ENCODE data around the gene FABP2. TPM values are rescaled to one million over a fixed set of nuclear protein-coding genes. Genes with fewer than 3 reads are reported as not detected.
"Not testable (repeated sequence)": the region's sequence is repeated elsewhere in the genome, so short reads cannot be mapped to it uniquely, and the experiment has no call there.

The FABP2 gene
- total RNA-seq (not detected), total RNA-seq (0 to 0.41 (median 0) reads per million in 29 experiments)
- not detected for total RNA-seq (2013)

DNA sequence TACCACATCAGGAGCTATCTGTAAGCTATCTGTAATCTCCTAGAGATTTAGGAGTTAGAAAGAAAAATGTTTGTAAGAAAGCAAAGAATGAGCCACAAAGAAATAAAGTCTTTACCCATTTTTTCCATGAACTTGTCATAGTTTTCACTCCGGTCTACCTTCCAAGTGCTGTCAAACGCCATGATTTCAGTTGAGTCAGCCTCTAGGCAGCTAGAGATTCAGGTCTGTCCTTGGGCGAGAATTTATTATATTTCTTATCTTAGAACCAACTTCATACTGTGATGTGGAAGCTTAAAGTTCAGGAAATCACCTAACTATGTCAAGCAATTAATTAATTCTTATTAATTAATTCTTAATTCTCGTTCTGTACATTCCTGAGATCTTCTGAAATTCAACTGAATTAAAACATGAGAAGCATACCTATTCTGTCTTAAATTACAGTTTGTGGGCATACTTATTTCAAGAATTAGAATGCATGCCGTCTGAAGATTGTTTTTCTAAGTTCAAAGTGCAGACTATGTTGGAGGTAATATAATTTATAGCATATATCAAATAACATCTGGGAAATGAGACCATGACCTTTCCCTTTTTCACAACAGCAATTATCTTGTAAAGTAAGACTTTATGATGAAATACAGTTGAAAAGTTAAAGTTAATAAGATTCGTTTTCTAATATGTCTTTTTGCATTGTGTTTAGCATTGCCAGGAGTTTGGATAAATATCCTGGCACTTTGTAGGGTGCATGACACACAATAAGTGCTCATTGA is at the start of gene FABP2:
Gene FABP2, minus strand, starts transcription at position 218 of the 767 bp plus-strand sequence. Its CDS starts 36 bp downstream, at position 182.
- Histone ChIP-seq H3K27me3 (replicated peaks in 1 of 2; ENCODE audit: control insufficient read depth in 2 of 2, extremely low read depth in 1 of 2, insufficient read depth in 2 of 2, low read length in 1 of 2) (no peaks in the 10 kb centered on the region), H3K36me3 (ENCODE audit: control insufficient read depth in 2 of 2, extremely low read depth in 1 of 2, insufficient read depth in 1 of 2, low read length in 1 of 2) (no peaks in the 10 kb centered on the region), H3K27ac (ENCODE audit: low read length) (no peak within 1 kb of the TSS), H3K9me3 (no peaks in the 10 kb centered on the region), H3K4me1 (ENCODE audit: control insufficient read depth in 1 of 2, extremely low read depth in 1 of 2, insufficient read depth in 2 of 2, low read length in 2 of 2) (no peaks in the 10 kb centered on the region), H3K4me3 (ENCODE audit: control insufficient read depth in 1 of 2, extremely low read depth in 1 of 2, low read length in 1 of 2) (no peak within 1 kb of the TSS)
- DNase-seq (no peak), ATAC-seq (replicated peaks in 1 of 4) (no peak)
- Mint-ChIP-seq H3K27me3 (peaks cover 0 to 5% of the 10 kb centered on the region in 2 donors), H3K36me3 (no peaks in the 10 kb centered on the region), H3K4me3 (no peak within 1 kb of the TSS), H3K9me3 (no peaks in the 10 kb centered on the region), H3K27ac (no peak within 1 kb of the TSS), H3K4me1 (no peaks in the 10 kb centered on the region)
- CTCF ChIA-PET = no interaction called here
- WGBS (ENCODE audit: insufficient coverage) = no CpG with 5 or more reads among the region's 6 CpGs
- POLR2A ChIA-PET = interaction anchor here in 1 of 2 donors (0.6 kb wide), 1 partner anchor 389 kb away, joined by 3 read pairs; no protein-coding TSS in a partner anchor

DNA sequence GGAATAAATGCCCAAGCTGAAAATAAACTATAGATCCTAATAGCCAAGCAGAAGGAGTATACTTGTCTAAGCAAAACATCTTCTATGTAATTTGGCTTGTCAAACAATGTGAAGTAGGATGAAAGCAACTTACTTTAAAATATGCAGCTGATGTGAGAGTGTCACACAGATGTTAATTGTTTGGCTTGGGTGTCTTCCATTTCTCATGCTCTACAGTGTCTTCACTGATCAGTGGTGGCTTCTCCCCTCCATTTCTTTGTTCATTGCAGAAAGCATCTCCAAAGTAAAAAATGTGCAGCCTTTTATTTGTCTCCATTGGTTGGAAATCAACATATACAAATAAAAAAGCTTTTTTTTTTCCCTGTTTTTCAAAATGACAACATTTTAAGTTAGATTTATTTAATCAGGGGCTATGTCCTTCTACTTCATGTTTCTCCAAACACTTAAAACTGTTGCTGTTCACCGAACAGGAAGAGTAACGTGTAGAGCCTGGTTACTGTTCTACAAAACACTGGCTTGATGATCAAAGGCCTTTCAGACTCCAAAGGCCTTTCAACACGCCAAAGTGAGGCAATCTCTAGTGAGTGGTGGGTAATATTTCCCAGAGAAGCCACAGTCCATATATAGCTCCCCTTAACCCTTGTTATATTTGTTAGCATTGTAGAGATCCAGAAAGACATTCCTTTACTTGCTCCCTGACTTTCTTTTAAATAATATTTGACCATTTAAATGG is 49.2 kb upstream of the FABP2 start:
- peak overlapping the region; percentile 76 to 87 for H3K27ac Mint-ChIP-seq
- peak; percentile 38 to 68 (median 60) for ATAC-seq (replicated peaks in 1 of 4)
- H3K27me3 ChIP-seq (replicated peaks in 1 of 2; ENCODE audit: control insufficient read depth in 2 of 2, extremely low read depth in 1 of 2, insufficient read depth in 2 of 2, low read length in 1 of 2); POLR2A ChIA-PET; H3K4me3 ChIP-seq (ENCODE audit: control insufficient read depth in 1 of 2, extremely low read depth in 1 of 2, low read length in 1 of 2); H3K9me3 Mint-ChIP-seq; H3K9me3 ChIP-seq; H3K36me3 Mint-ChIP-seq; H3K36me3 ChIP-seq (ENCODE audit: control insufficient read depth in 2 of 2, extremely low read depth in 1 of 2, insufficient read depth in 1 of 2, low read length in 1 of 2); H3K27me3 Mint-ChIP-seq: not testable (repeated sequence)
- peak in 1 of 35 experiments; percentile 13 for DNase-seq
- H3K4me3 Mint-ChIP-seq = peak overlapping the region; percentile 53 to 69 (median 61)
- peaks cover 9 to 30% of the 10 kb centered on the region in 2 experiments for H3K4me1 ChIP-seq (ENCODE audit: control insufficient read depth in 1 of 2, extremely low read depth in 1 of 2, insufficient read depth in 2 of 2, low read length in 2 of 2)
- H3K27ac ChIP-seq (ENCODE audit: low read length) = peak overlapping the region; percentile 34
- CTCF ChIA-PET = interaction anchor here in 1 of 2 donors (0.7 to 1.2 kb wide), 2 partner anchors 58 to 71 kb away, joined by 3 read pairs; no protein-coding TSS in a partner anchor
- no CpG with 5 or more reads among the region's 3 CpGs for WGBS (ENCODE audit: insufficient coverage)
- peaks cover 46 to 64% (median 47%) of the 10 kb centered on the region in 3 donors for H3K4me1 Mint-ChIP-seq

DNA sequence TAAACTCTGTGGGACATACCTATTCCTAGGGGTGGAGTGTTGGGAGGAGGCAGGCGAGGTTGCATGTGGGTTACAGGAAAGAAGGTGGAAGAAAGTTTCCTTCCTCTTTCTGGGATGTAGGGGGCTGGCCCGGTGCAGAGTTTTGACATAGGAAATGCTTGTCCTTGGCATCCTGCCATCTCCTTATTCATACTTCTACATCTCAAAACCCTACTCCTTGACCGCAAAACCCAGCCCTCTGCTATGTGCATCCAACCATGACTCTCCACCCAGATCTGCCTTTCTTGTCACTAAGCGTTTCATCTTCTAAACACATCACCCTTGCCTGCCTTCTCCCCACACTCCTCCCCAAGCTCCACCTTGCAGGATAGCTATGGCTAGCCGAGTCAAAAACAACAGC is 48.5 kb upstream of the FABP2 start:
- DNase-seq (peak; percentile 14 to 86 (median 65)), ATAC-seq (replicated peaks in 1 of 4) (peak; percentile 91 to 92 (median 92))
- Histone ChIP-seq H3K4me1 (ENCODE audit: control insufficient read depth in 1 of 2, extremely low read depth in 1 of 2, insufficient read depth in 2 of 2, low read length in 2 of 2) (peaks cover 9 to 27% of the 10 kb centered on the region in 2 experiments), H3K4me3 (ENCODE audit: control insufficient read depth in 1 of 2, extremely low read depth in 1 of 2, low read length in 1 of 2) (peak overlapping the region in 1 of 2 donors; percentile 15)
- H3K36me3 ChIP-seq (ENCODE audit: control insufficient read depth in 2 of 2, extremely low read depth in 1 of 2, insufficient read depth in 1 of 2, low read length in 1 of 2); H3K9me3 Mint-ChIP-seq; POLR2A ChIA-PET; H3K27me3 Mint-ChIP-seq; H3K36me3 Mint-ChIP-seq; H3K27me3 ChIP-seq (replicated peaks in 1 of 2; ENCODE audit: control insufficient read depth in 2 of 2, extremely low read depth in 1 of 2, insufficient read depth in 2 of 2, low read length in 1 of 2); H3K9me3 ChIP-seq; H3K27ac ChIP-seq (ENCODE audit: low read length); CTCF ChIA-PET: not testable (repeated sequence)
- WGBS (ENCODE audit: insufficient coverage) = no CpG with 5 or more reads among the region's 5 CpGs
- peak overlapping the region; percentile 29 to 69 (median 61) for H3K4me3 Mint-ChIP-seq
- peak overlapping the region; percentile 76 to 87 for H3K27ac Mint-ChIP-seq
- peaks cover 42 to 61% (median 43%) of the 10 kb centered on the region in 3 donors for H3K4me1 Mint-ChIP-seq

DNA sequence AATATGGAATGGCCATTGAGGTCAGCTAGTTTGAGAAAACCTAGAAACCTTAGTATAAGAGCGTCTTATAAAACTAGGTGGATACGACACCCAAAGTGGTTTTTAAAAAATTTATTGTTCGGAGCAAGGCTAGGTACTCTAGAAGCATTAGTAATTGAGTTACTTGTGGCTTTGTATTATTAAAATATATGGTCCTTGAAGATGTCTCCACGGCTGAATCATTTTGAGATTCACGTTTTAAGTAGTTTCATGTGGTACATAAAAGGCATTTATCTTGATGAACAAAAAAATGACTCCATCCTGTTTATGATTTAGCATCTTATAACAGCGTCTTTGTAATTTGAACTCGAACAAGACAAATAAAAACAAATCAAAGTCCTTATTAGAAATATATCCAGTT is 44.9 kb upstream of the FABP2 start:
- H3K27ac ChIP-seq (ENCODE audit: low read length); H3K4me3 ChIP-seq (ENCODE audit: control insufficient read depth in 1 of 2, extremely low read depth in 1 of 2, low read length in 1 of 2); CTCF ChIA-PET; H3K36me3 ChIP-seq (ENCODE audit: control insufficient read depth in 2 of 2, extremely low read depth in 1 of 2, insufficient read depth in 1 of 2, low read length in 1 of 2); ATAC-seq (replicated peaks in 1 of 4); H3K9me3 Mint-ChIP-seq; H3K36me3 Mint-ChIP-seq; H3K9me3 ChIP-seq; H3K27me3 ChIP-seq (replicated peaks in 1 of 2; ENCODE audit: control insufficient read depth in 2 of 2, extremely low read depth in 1 of 2, insufficient read depth in 2 of 2, low read length in 1 of 2); H3K4me3 Mint-ChIP-seq; H3K27me3 Mint-ChIP-seq; POLR2A ChIA-PET; H3K27ac Mint-ChIP-seq; H3K4me1 ChIP-seq (ENCODE audit: control insufficient read depth in 1 of 2, extremely low read depth in 1 of 2, insufficient read depth in 2 of 2, low read length in 2 of 2): not testable (repeated sequence)
- WGBS (ENCODE audit: insufficient coverage) = no CpG with 5 or more reads among the region's 7 CpGs
- H3K4me1 Mint-ChIP-seq = peaks cover 18 to 41% (median 25%) of the 10 kb centered on the region in 3 donors
- peak in 1 of 35 experiments; percentile 21 for DNase-seq

DNA sequence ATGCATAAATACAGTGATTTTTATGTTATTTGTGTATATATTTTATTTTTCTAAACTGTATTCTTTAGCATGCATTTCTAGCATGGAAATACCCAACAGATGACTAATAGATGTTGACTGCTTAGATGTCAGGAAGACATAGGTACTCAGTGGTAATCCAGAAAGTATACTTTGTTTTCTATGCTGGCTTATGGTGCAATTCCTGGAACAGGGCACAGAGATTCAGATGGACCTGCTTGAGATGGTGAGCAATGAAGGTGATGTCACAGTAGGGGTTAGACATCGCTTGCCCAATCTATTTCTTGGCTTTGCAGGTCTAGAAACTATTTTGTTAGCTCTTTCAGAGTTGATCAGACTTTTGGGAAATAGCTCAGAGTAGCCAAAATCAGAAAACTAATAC is 42.3 kb upstream of the FABP2 start:
- H3K4me3 Mint-ChIP-seq; H3K4me3 ChIP-seq (ENCODE audit: control insufficient read depth in 1 of 2, extremely low read depth in 1 of 2, low read length in 1 of 2); ATAC-seq (replicated peaks in 1 of 4); H3K36me3 Mint-ChIP-seq; H3K27ac ChIP-seq (ENCODE audit: low read length); H3K27me3 Mint-ChIP-seq; H3K9me3 ChIP-seq; H3K9me3 Mint-ChIP-seq; H3K4me1 ChIP-seq (ENCODE audit: control insufficient read depth in 1 of 2, extremely low read depth in 1 of 2, insufficient read depth in 2 of 2, low read length in 2 of 2); H3K36me3 ChIP-seq (ENCODE audit: control insufficient read depth in 2 of 2, extremely low read depth in 1 of 2, insufficient read depth in 1 of 2, low read length in 1 of 2); DNase-seq; CTCF ChIA-PET; POLR2A ChIA-PET; H3K27ac Mint-ChIP-seq; H3K27me3 ChIP-seq (replicated peaks in 1 of 2; ENCODE audit: control insufficient read depth in 2 of 2, extremely low read depth in 1 of 2, insufficient read depth in 2 of 2, low read length in 1 of 2): not testable (repeated sequence)
- no CpG with 5 or more reads among the region's 1 CpG for WGBS (ENCODE audit: insufficient coverage)
- H3K4me1 Mint-ChIP-seq = peaks cover 0 to 19% (median 9%) of the 10 kb centered on the region in 3 donors

DNA sequence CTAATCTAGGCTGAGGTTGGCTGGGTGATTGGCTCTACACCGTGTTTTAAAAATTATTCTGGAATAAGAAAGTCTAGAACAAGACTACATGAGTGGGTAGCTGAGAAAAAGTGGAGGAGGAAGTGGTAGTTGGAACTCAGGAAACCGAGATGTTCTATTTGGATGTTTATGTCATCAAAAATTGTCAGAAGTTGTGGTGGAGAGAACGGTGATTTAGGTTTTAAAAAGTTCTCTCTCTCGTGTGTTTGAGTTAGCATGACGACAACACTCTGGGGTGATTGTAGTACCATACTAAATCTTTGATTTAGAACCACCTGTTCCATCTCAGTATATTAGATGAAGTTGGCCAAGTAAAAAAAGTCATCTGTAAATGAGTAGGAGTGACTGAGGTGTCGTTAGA is 41.4 kb upstream of the FABP2 start:
- H3K4me3 Mint-ChIP-seq; H3K36me3 ChIP-seq (ENCODE audit: control insufficient read depth in 2 of 2, extremely low read depth in 1 of 2, insufficient read depth in 1 of 2, low read length in 1 of 2); H3K9me3 Mint-ChIP-seq; POLR2A ChIA-PET; H3K27me3 Mint-ChIP-seq; H3K9me3 ChIP-seq; H3K27ac Mint-ChIP-seq; H3K27ac ChIP-seq (ENCODE audit: low read length); H3K27me3 ChIP-seq (replicated peaks in 1 of 2; ENCODE audit: control insufficient read depth in 2 of 2, extremely low read depth in 1 of 2, insufficient read depth in 2 of 2, low read length in 1 of 2); H3K4me3 ChIP-seq (ENCODE audit: control insufficient read depth in 1 of 2, extremely low read depth in 1 of 2, low read length in 1 of 2); H3K36me3 Mint-ChIP-seq; H3K4me1 ChIP-seq (ENCODE audit: control insufficient read depth in 1 of 2, extremely low read depth in 1 of 2, insufficient read depth in 2 of 2, low read length in 2 of 2): not testable (repeated sequence)
- 29% methylated on average over 3 of the region's 6 CpGs for WGBS (ENCODE audit: insufficient coverage)
- H3K4me1 Mint-ChIP-seq = peaks cover 0 to 14% (median 6%) of the 10 kb centered on the region in 3 donors
- DNase-seq (peak in 9 of 35 experiments; percentile 3 to 23 (median 8)), ATAC-seq (replicated peaks in 1 of 4) (peak; percentile 19 to 89 (median 44))
- CTCF ChIA-PET = interaction anchor here in 1 of 2 donors (0.6 kb wide), 1 partner anchor 379 kb away, joined by 3 read pairs; no protein-coding TSS in a partner anchor

All from T-cell (primary cell).